K562 (cell line): ENCODE measurements around the gene ADAM10. TPM values are rescaled to one million over a fixed set of nuclear protein-coding genes. Genes with fewer than 3 reads are reported as not detected.
A peak's percentile ranks its signal among the peaks of the same experiment; 100 is the strongest.

ENCODE experiments used
- ATAC-seq: fragments of 200-7000 bp; cut with Tn5 transposase; 3 replicates; pipeline ENCODE4 v1.9.1; 2020; ENCODE audit warnings: moderate library complexity
- BruUV-seq: library from RNA; stranded (reverse); fragments of 400-500 nt; replicated peaks from 2 replicates; lab custom pipeline; 2021; lab: Mats Ljungman, UMichigan
- CTCF ChIA-PET: fragments of 300-600 bp; formaldehyde crosslinking; extraction: SDS; loops from one replicate; lab custom pipeline; 2021; ENCODE audit warnings: low intra/inter-chr PET ratio; lab: Yijun Ruan, JAX
- POLR2A ChIA-PET: fragments of 300-600, 350-650 bp; sonication (Branson Sonifier 250); formaldehyde crosslinking; extraction: SDS; loops from one replicate; lab custom pipeline; 2021; ENCODE audit warnings: antibody characterized with exemption, inconsistent platforms; lab: Yijun Ruan, JAX
- DNase-seq, 4 experiments: peaks; one replicate each; pipeline versions ENCODE4 v3.0.0 to v3.0.0-alpha.2; 2011 to 2018; ENCODE audit warnings: low spot score in 3 of 4, mixed read lengths in 3 of 4; ENCODE audit errors: extremely low read depth in 1 of 4
- FAIRE-seq: peaks from 2 replicates; lab custom pipeline; 2011; peaks lifted over from hg19 to GRCh38; lab: Jason Lieb, UNC
- H2AFZ ChIP-seq: 2 replicates; pipeline ENCODE4 v1.6.0; 2011; ENCODE audit warnings: low read depth, low read length, control low read depth, inconsistent platforms
- H3K27ac ChIP-seq: fragments of 200-600 bp; 3 replicates; pipeline ENCODE4 v1.8.0; 2011; ENCODE audit warnings: low read depth, mild to moderate bottlenecking, control low read depth, inconsistent platforms, low read length, moderate library complexity, mixed read lengths; ENCODE audit errors: extremely low read depth
- H3K27me3 ChIP-seq, 2 experiments: fragments of 300-600 bp in 1 of 2; 2 replicates in 1 of 2; 3 replicates in 1 of 2; pipeline versions ENCODE4 v1.6.0 to v1.8.0; 2011; ENCODE audit warnings: inconsistent platforms in 2 of 2, low read length in 2 of 2, mild to moderate bottlenecking in 1 of 2, mixed read lengths in 1 of 2, moderate library complexity in 1 of 2; ENCODE audit not compliant: control insufficient read depth in 2 of 2, insufficient read depth in 2 of 2
- H3K36me3 ChIP-seq: fragments of 300-600 bp; 3 replicates; pipeline ENCODE4 v1.8.0; 2011; ENCODE audit warnings: mild to moderate bottlenecking, low read length, inconsistent platforms; ENCODE audit not compliant: control insufficient read depth, insufficient read depth
- H3K4me1 ChIP-seq, 2 experiments: fragments of 200-600 bp in 1 of 2; replicated peaks in 1 of 2; 2 replicates in 1 of 2; 3 replicates in 1 of 2; pipeline versions ENCODE4 v1.5.1 to v1.8.0; 2011; ENCODE audit warnings: inconsistent platforms in 2 of 2, low read length in 2 of 2, mild to moderate bottlenecking in 1 of 2, mixed read lengths in 1 of 2, moderate library complexity in 1 of 2; ENCODE audit not compliant: control insufficient read depth in 2 of 2, insufficient read depth in 2 of 2
- H3K4me2 ChIP-seq: 2 replicates; pipeline ENCODE4 v1.6.1; 2011; ENCODE audit warnings: low read length, control low read depth, inconsistent platforms, mixed read lengths; ENCODE audit not compliant: insufficient read depth
- H3K4me3 ChIP-seq: fragments of 200-600 bp; sonication (generic), shearing (Covaris generic); 2 replicates; pipeline ENCODE4 v1.5.1; 2016; ENCODE audit warnings: control low read depth, inconsistent platforms
- H3K79me2 ChIP-seq: fragments of 200-600 bp; 3 replicates; pipeline ENCODE4 v1.8.0; 2011; ENCODE audit warnings: low read length, inconsistent platforms; ENCODE audit not compliant: control insufficient read depth, insufficient read depth
- H3K9ac ChIP-seq, 2 experiments: 2 replicates each; pipeline versions ENCODE4 v1.6.0 to v1.6.1; 2011; ENCODE audit warnings: low read depth in 2 of 2, low read length in 2 of 2, control low read depth in 1 of 2, inconsistent platforms in 1 of 2, mild to moderate bottlenecking in 1 of 2, mixed read lengths in 1 of 2; ENCODE audit not compliant: insufficient read depth in 1 of 2
- H3K9me1 ChIP-seq: one replicate; pipeline ENCODE4 v1.6.0; 2011; ENCODE audit warnings: inconsistent platforms, mild to moderate bottlenecking, low read length, moderate library complexity; ENCODE audit not compliant: control insufficient read depth, insufficient read depth
- H3K9me3 ChIP-seq: replicated peaks from 2 replicates; pipeline ENCODE4 v1.5.1; 2011; ENCODE audit warnings: low read depth, low read length, inconsistent platforms; ENCODE audit not compliant: control insufficient read depth, insufficient read depth
- H4K20me1 ChIP-seq: replicated peaks from 2 replicates; pipeline ENCODE4 v1.6.1; 2011; ENCODE audit warnings: low read length, inconsistent platforms, mixed read lengths; ENCODE audit not compliant: control insufficient read depth, insufficient read depth
- TARDBP ChIP-seq: fragments of 450-650 bp; IDR thresholded peaks from 2 replicates; pipeline ENCODE4 v1.6.1; 2016
- ZNF175 ChIP-seq: fragments of 200-800 bp; sonication (Bioruptor generic); IDR thresholded peaks from 2 replicates; pipeline ENCODE4 v1.6.1; 2016; ENCODE audit warnings: low read depth, mild to moderate bottlenecking, missing genetic modification characterization, missing compliant biosample characterization
- WGBS: fragments of 100-300 bp; shearing (Covaris generic); methylation state at CpG from one replicate; pipeline ENCODE4 v1.1.6; 2016; ENCODE audit warnings: low coverage, mixed read lengths; ENCODE audit not compliant: insufficient coverage; ENCODE audit errors: missing lambda C conversion rate; 5-methylcytosine and 5-hydroxymethylcytosine counted together
- in situ Hi-C: fragments of 300-500 bp; cut with MboI; formaldehyde crosslinking; loops from 4 replicates; pipeline ENCODE4 v1.15.0; 2018; ENCODE audit warnings: inconsistent platforms, mixed read lengths
- intact Hi-C: fragments of 100-400 bp; cut with micrococcal nuclease; formaldehyde crosslinking; loops from 2 replicates; pipeline ENCODE4 v1.14.2; 2022
- polyA plus RNA-seq, 8 experiments: library from polyadenylated mRNA; depleted of rRNA in 4 of 8; stranded (reverse) in 5 of 8; unstranded in 3 of 8; fragments of >200 nt; fragmentation: Nextera tagmentation in 2 of 8; fragmentation: Illumina TruSeq in 1 of 8; extraction: Ambion mirVana in 2 of 8; extraction: Trizol in 1 of 8; gene quantifications; 2 replicates each; pipeline versions ENCODE4 v1.2.1 to v1.2.3, GENCODE V29; 2011 to 2014; ENCODE audit warnings: inconsistent platforms in 1 of 8, missing spikeins in 1 of 8
- total RNA-seq, 7 experiments: library from RNA; depleted of rRNA in 6 of 7; stranded (reverse); fragments of >200 nt in 6 of 7; fragmentation: Illumina TruSeq in 2 of 7; extraction: Trizol in 2 of 7; gene quantifications; 2 replicates each; pipeline versions ENCODE4 v1.2.1 to v1.2.3, GENCODE V29; 2011 to 2021; ENCODE audit warnings: low replicate concordance in 1 of 7
- TF ChIP-seq, protein P1 (sequence below), 2 experiments: fragments of 450-650 bp in 1 of 2; IDR thresholded peaks; 2 replicates each; pipeline ENCODE4 v1.6.1; 2011 to 2017; ENCODE audit warnings: low read depth in 2 of 2, antibody characterized with exemption in 1 of 2, borderline replicate concordance in 1 of 2, low read length in 1 of 2, mild to moderate bottlenecking in 1 of 2, mixed read lengths in 1 of 2; ENCODE audit not compliant: control insufficient read depth in 1 of 2
- TF ChIP-seq, protein P2 (sequence below): fragments of 250-450 bp; sonication (Bioruptor Pico); IDR thresholded peaks from 2 replicates; pipeline ENCODE4 v1.4.0; 2020; ENCODE audit warnings: mild to moderate bottlenecking, moderate library complexity

The ADAM10 gene
- total and polyA plus RNA-seq, 9 of the 15 experiments (the other 6 are each of a cell fraction or from before 2014, with no cell fraction given) = 11.9 to 152 (median 57.3) TPM

DNA sequence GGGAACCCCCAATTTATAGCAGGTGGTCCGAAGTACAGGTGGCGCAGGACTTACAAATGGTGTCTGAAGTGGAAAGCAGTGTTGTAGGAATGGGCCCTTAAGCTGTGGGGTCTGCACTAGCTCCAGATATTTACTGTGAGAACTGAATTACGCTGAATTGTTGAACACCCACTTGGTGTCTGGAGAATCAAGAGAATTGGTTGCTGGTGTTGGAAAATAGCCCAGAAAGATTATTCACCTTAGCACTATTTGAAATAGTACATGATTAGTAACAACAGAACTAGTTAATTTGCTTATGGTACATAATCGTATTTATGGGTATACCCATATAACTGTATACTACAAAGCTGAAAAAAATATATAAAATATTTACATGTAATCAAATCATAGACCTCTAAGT, 64.8 kb downstream of the ADAM10 start:
- no peak for ATAC-seq
- TF ChIP-seq TARDBP (no peak), ZNF175 (CRISPR knock-in tag) (no peak)
- TF ChIP-seq, protein P1, sequence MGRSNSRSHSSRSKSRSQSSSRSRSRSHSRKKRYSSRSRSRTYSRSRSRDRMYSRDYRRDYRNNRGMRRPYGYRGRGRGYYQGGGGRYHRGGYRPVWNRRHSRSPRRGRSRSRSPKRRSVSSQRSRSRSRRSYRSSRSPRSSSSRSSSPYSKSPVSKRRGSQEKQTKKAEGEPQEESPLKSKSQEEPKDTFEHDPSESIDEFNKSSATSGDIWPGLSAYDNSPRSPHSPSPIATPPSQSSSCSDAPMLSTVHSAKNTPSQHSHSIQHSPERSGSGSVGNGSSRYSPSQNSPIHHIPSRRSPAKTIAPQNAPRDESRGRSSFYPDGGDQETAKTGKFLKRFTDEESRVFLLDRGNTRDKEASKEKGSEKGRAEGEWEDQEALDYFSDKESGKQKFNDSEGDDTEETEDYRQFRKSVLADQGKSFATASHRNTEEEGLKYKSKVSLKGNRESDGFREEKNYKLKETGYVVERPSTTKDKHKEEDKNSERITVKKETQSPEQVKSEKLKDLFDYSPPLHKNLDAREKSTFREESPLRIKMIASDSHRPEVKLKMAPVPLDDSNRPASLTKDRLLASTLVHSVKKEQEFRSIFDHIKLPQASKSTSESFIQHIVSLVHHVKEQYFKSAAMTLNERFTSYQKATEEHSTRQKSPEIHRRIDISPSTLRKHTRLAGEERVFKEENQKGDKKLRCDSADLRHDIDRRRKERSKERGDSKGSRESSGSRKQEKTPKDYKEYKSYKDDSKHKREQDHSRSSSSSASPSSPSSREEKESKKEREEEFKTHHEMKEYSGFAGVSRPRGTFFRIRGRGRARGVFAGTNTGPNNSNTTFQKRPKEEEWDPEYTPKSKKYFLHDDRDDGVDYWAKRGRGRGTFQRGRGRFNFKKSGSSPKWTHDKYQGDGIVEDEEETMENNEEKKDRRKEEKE (IDR thresholded peaks at IDR 0.05; ENCODE audit: borderline replicate concordance in 1 of 2, control insufficient read depth in 1 of 2, low read depth in 2 of 2, low read length in 1 of 2) = no peak
- TF ChIP-seq, protein P2, sequence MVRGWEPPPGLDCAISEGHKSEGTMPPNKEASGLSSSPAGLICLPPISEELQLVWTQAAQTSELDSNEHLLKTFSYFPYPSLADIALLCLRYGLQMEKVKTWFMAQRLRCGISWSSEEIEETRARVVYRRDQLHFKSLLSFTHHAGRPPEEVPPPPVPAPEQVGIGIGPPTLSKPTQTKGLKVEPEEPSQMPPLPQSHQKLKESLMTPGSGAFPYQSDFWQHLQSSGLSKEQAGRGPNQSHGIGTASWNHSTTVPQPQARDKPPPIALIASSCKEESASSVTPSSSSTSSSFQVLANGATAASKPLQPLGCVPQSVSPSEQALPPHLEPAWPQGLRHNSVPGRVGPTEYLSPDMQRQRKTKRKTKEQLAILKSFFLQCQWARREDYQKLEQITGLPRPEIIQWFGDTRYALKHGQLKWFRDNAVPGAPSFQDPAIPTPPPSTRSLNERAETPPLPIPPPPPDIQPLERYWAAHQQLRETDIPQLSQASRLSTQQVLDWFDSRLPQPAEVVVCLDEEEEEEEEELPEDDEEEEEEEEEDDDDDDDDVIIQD (CRISPR knock-in tag) = no peak
- peaks cover 3 to 8% of the 10 kb centered on the region in 2 experiments; a peak in 3 of 5 replicates for H3K4me1 ChIP-seq
- peak overlapping the region; percentile 34; the same call in 1 of the 3 replicates for H3K27ac ChIP-seq
- CTCF ChIA-PET = no interaction called here
- no peak overlapping the region for H2AFZ ChIP-seq
- peaks cover 9% of the 10 kb centered on the region; the same call in 2 of the 3 replicates for H3K36me3 ChIP-seq
- no peaks in the 10 kb centered on the region for H3K9me1 ChIP-seq
- WGBS = 97% methylated on average over 4 of the region's 4 CpGs
- intact Hi-C loops = no loop called here
- H3K9me3 ChIP-seq = no peaks in the 10 kb centered on the region
- H3K27me3 ChIP-seq = no peaks in the 10 kb centered on the region
- H3K4me3 ChIP-seq = no peak overlapping the region
- in situ Hi-C loops = no loop called here
- POLR2A ChIA-PET = interaction anchor here (1.2 kb wide), 1 partner anchor 16 kb away, joined by 3 read pairs; no protein-coding TSS in a partner anchor
- H3K4me2 ChIP-seq = no peak overlapping the region; the same call in 1 of the 2 replicates
- DNase-seq = no peak
- no peak for FAIRE-seq
- no peak overlapping the region for H3K9ac ChIP-seq
- BruUV-seq = no TSS peak
- H4K20me1 ChIP-seq = no peaks in the 10 kb centered on the region; the same call in 1 of the 2 replicates
- H3K79me2 ChIP-seq = peaks cover 82% of the 10 kb centered on the region
